HG03457 (cell line): ENCODE measurements around the gene B4GALT2.

Experiments
- ATAC-seq: cut with Tn5 transposase; IDR thresholded peaks from one replicate; pipeline ENCODE4 v1.9.1; 2021; ENCODE audit warnings: moderate number of reproducible peaks; ENCODE audit not compliant: unreplicated experiment

B4GALT2 gene

GRCh38 chr1:43946236-43947060 is 32.6 kb upstream of the B4GALT2 start, which contains the start of gene IPO13:
TSS of gene IPO13 (plus strand) at chr1:43946950. CDS start at chr1:43947601, 651 bp downstream.
- peak; percentile 87 for ATAC-seq

GRCh38 chr1:43947061-43947873 is 31.7 kb upstream of the B4GALT2 start:
- no peak for ATAC-seq

- ATAC-seq = no peak
Observed at GRCh38 chr1:43947874-43948437, 31.1 kb upstream of the B4GALT2 start.

- ATAC-seq = no peak
Observed at GRCh38 chr1:43949678-43950077, 29.3 kb upstream of the B4GALT2 start.

- ATAC-seq = no peak
Observed at GRCh38 chr1:43951021-43951985, 27.7 kb upstream of the B4GALT2 start.

- no peak for ATAC-seq
Observed at GRCh38 chr1:43952731-43953346, 26.2 kb upstream of the B4GALT2 start.

GRCh38 chr1:43953361-43953760 is 25.6 kb upstream of the B4GALT2 start:
- ATAC-seq = no peak

- ATAC-seq = no peak
Observed at GRCh38 chr1:43954036-43954435, 25.0 kb upstream of the B4GALT2 start.

GRCh38 chr1:43956234-43956633 is 22.8 kb upstream of the B4GALT2 start:
- ATAC-seq = no peak

- no peak for ATAC-seq
Observed at GRCh38 chr1:43957407-43958040, 21.5 kb upstream of the B4GALT2 start.

- no peak for ATAC-seq
Observed at GRCh38 chr1:43958351-43959255, 20.4 kb upstream of the B4GALT2 start.

- ATAC-seq = no peak
Observed at GRCh38 chr1:43960798-43961197, 18.2 kb upstream of the B4GALT2 start.

- ATAC-seq = no peak
Observed at GRCh38 chr1:43961692-43962091, 17.3 kb upstream of the B4GALT2 start.

GRCh38 chr1:43962324-43962723 is 16.7 kb upstream of the B4GALT2 start:
- no peak for ATAC-seq

- no peak for ATAC-seq
Observed at GRCh38 chr1:43963006-43963405, 16.0 kb upstream of the B4GALT2 start.

- no peak for ATAC-seq
Observed at GRCh38 chr1:43963890-43964289, 15.1 kb upstream of the B4GALT2 start.

- no peak for ATAC-seq
Observed at GRCh38 chr1:43965316-43965715, 13.7 kb upstream of the B4GALT2 start.

GRCh38 chr1:43968348-43968948 is 10.6 kb upstream of the B4GALT2 start:
- no peak for ATAC-seq
